HepG2 (cell line): ENCODE data around the gene CLEC9A. TPM values are rescaled to one million over a fixed set of nuclear protein-coding genes. Genes with fewer than 3 reads are reported as not detected.

Experiments
- ATAC-seq: fragments of 200-7000 bp; cut with Tn5 transposase; 3 replicates; pipeline ENCODE4 v1.9.1; 2020; ENCODE audit warnings: mild to moderate bottlenecking, moderate library complexity
- BruUV-seq: library from RNA; stranded (reverse); fragments of 400-500 nt; replicated peaks from 2 replicates; lab custom pipeline; 2021; lab: Mats Ljungman, UMichigan
- CTCF ChIA-PET: fragments of 300-600 bp; formaldehyde crosslinking; extraction: SDS; loops from one replicate; lab custom pipeline; 2021; ENCODE audit warnings: low total read pairs, inconsistent platforms, low intra/inter-chr PET ratio; lab: Yijun Ruan, JAX
- POLR2A ChIA-PET: fragments of 350-600 bp; sonication (Branson Sonifier 250); formaldehyde crosslinking; loops from one replicate; lab custom pipeline; 2020; ENCODE audit warnings: antibody characterized with exemption, inconsistent platforms; lab: Yijun Ruan, JAX
- DNase-seq: peaks from one replicate; pipeline ENCODE4 v3.0.0-alpha.2; 2015; ENCODE audit warnings: low spot score
- FAIRE-seq: peaks from 3 replicates; lab custom pipeline; 2011; peaks lifted over from hg19 to GRCh38; lab: Jason Lieb, UNC
- H2AFZ ChIP-seq: one replicate; pipeline ENCODE4 v1.6.1; 2011; ENCODE audit warnings: low read length, inconsistent platforms
- H3K27ac ChIP-seq: fragments of 300-600 bp; 3 replicates; pipeline ENCODE4 v1.8.0; 2011; ENCODE audit warnings: mixed run types, mild to moderate bottlenecking, mixed read lengths, low read length, inconsistent platforms; ENCODE audit not compliant: insufficient read depth; ENCODE audit errors: extremely low read length
- H3K27me3 ChIP-seq, 2 experiments: fragments of 200-600 bp in 1 of 2; 2 replicates in 1 of 2; 3 replicates in 1 of 2; pipeline versions ENCODE4 v1.6.0 to v1.8.0; 2011; ENCODE audit warnings: low read length in 2 of 2, mild to moderate bottlenecking in 2 of 2, moderate library complexity in 2 of 2, inconsistent platforms in 1 of 2; ENCODE audit not compliant: insufficient read depth in 2 of 2, control insufficient read depth in 1 of 2
- H3K36me3 ChIP-seq, 2 experiments: fragments of 200-600 bp in 1 of 2; replicated peaks in 1 of 2; 2 replicates in 1 of 2; 3 replicates in 1 of 2; pipeline versions ENCODE4 v1.5.1 to v1.8.0; 2011; ENCODE audit warnings: low read length in 2 of 2, inconsistent platforms in 1 of 2; ENCODE audit not compliant: insufficient read depth in 2 of 2, control insufficient read depth in 1 of 2
- H3K4me1 ChIP-seq: 2 replicates; pipeline ENCODE4 v1.5.1; 2012; ENCODE audit warnings: low read length, inconsistent platforms; ENCODE audit not compliant: insufficient read depth
- H3K4me2 ChIP-seq: 2 replicates; pipeline ENCODE4 v1.6.0; 2011; ENCODE audit warnings: low read depth, low read length, inconsistent platforms
- H3K4me3 ChIP-seq, 3 experiments: fragments of 200-600 bp in 1 of 3; sonication (generic), shearing (Covaris generic) in 1 of 3; replicated peaks in 1 of 3; 2 replicates each; pipeline ENCODE4 v1.5.1; 2011 to 2016; ENCODE audit warnings: low read length in 3 of 3, inconsistent platforms in 2 of 3, low read depth in 2 of 3, mild to moderate bottlenecking in 2 of 3, control low read depth in 1 of 3, mixed read lengths in 1 of 3; ENCODE audit not compliant: insufficient read depth in 1 of 3
- H3K79me2 ChIP-seq: one replicate; pipeline ENCODE4 v1.6.1; 2011; ENCODE audit warnings: low read length, inconsistent platforms; ENCODE audit not compliant: insufficient read depth
- H3K9ac ChIP-seq: 2 replicates; pipeline ENCODE4 v1.6.0; 2011; ENCODE audit warnings: mild to moderate bottlenecking, low read depth, low read length, inconsistent platforms; ENCODE audit not compliant: insufficient read depth
- H3K9me3 ChIP-seq: 2 replicates; pipeline ENCODE4 v1.5.1; 2012; ENCODE audit warnings: mild to moderate bottlenecking, low read length
- H4K20me1 ChIP-seq: 2 replicates; pipeline ENCODE4 v1.6.0; 2011; ENCODE audit warnings: inconsistent platforms, mild to moderate bottlenecking, low read length, moderate library complexity; ENCODE audit not compliant: insufficient read depth
- ARID3A ChIP-seq: IDR thresholded peaks from 2 replicates; pipeline ENCODE4 v1.6.1; 2012; ENCODE audit warnings: low read depth, low read length, improper control_type of control experiment
- IRF2 ChIP-seq: IDR thresholded peaks from 2 replicates; pipeline ENCODE4 v1.6.1; 2018; ENCODE audit warnings: missing genetic modification reagents, missing compliant biosample characterization
- JUND ChIP-seq: sonication (generic); formaldehyde crosslinking; IDR thresholded peaks from 2 replicates; pipeline ENCODE4 v1.8.0; 2022; ENCODE audit warnings: mild to moderate bottlenecking, missing genetic modification reagents
- POLR2AphosphoS5 ChIP-seq: IDR thresholded peaks from 2 replicates; pipeline ENCODE4 v1.6.1; 2012; ENCODE audit warnings: low read depth, low read length
- TERF1 ChIP-seq: sonication (generic); formaldehyde crosslinking; IDR thresholded peaks from 2 replicates; pipeline ENCODE4 v1.8.0; 2022; ENCODE audit warnings: mild to moderate bottlenecking, missing genetic modification reagents, moderate library complexity
- THAP11 ChIP-seq: IDR thresholded peaks from 2 replicates; pipeline ENCODE4 v1.6.1; 2016; ENCODE audit warnings: missing biosample characterization, missing genetic modification reagents
- ZBTB21 ChIP-seq: sonication (generic); formaldehyde crosslinking; IDR thresholded peaks from 2 replicates; pipeline ENCODE4 v1.4.0; 2020; ENCODE audit warnings: missing genetic modification reagents
- ZBTB7A ChIP-seq: sonication (generic); formaldehyde crosslinking; IDR thresholded peaks from 2 replicates; pipeline ENCODE4 v1.8.0; 2022; ENCODE audit warnings: mild to moderate bottlenecking, missing genetic modification reagents
- ZFY ChIP-seq: sonication (generic); formaldehyde crosslinking; IDR thresholded peaks from 2 replicates; pipeline ENCODE4 v1.4.0; 2020; ENCODE audit warnings: missing genetic modification reagents
- ZNF382 ChIP-seq: sonication (generic); formaldehyde crosslinking; IDR thresholded peaks from 2 replicates; pipeline ENCODE4 v1.5.0; 2020; ENCODE audit warnings: missing genetic modification reagents, mild to moderate bottlenecking, borderline replicate concordance
- WGBS: methylation state at CpG from one replicate; pipeline ENCODE4 v1.1.6; 2017; ENCODE audit warnings: low lambda C conversion rate; 5-methylcytosine and 5-hydroxymethylcytosine counted together
- in situ Hi-C: cut with HindIII; loops from 2 replicates; pipeline ENCODE4 v1.10.0; 2017; ENCODE audit warnings: low pct_unique_long_range_greater_than_20kb; ENCODE audit not compliant: extremely low pct_ligation_motif_present
- intact Hi-C: fragments of 100-400 bp; cut with micrococcal nuclease; formaldehyde crosslinking; loops from one replicate; pipeline ENCODE4 v1.10.0; 2022; ENCODE audit not compliant: unreplicated experiment
- polyA plus RNA-seq, 8 experiments: library from polyadenylated mRNA; depleted of rRNA in 3 of 8; stranded (reverse) in 7 of 8; unstranded in 1 of 8; fragments of >200 nt; fragmentation: Illumina TruSeq in 4 of 8; extraction: Trizol in 4 of 8; gene quantifications; 2 replicates each; pipeline versions ENCODE4 v1.2.1 to v1.2.3, GENCODE V29; 2011 to 2016; ENCODE audit warnings: low read depth in 4 of 8, missing spikeins in 1 of 8, mixed read lengths in 1 of 8; ENCODE audit not compliant: insufficient read depth in 1 of 8
- total RNA-seq, 5 experiments: library from RNA; depleted of rRNA; stranded (reverse); fragments of >200 nt; fragmentation: Illumina TruSeq; extraction: Trizol; gene quantifications; 2 replicates each; pipeline ENCODE4 v1.2.3, GENCODE V29; 2016; ENCODE audit warnings: low read depth in 1 of 5
- TF ChIP-seq, protein P1 (sequence below): sonication (generic); formaldehyde crosslinking; IDR thresholded peaks from 2 replicates; pipeline ENCODE4 v1.4.0; 2020; ENCODE audit warnings: missing genetic modification reagents, borderline replicate concordance

The CLEC9A gene
- total and polyA plus RNA-seq, 2 of the 13 experiments (the other 11 are each of a cell fraction or from before 2014, with no cell fraction given), result not detected

- no peaks in the 10 kb centered on the region for H3K9me3 ChIP-seq
- H3K4me2 ChIP-seq, result no peak overlapping the region
- no TSS peak for BruUV-seq
- ChIA-PET CTCF (no interaction called here), POLR2A (no interaction called here)
- WGBS, result 3% methylated on average over 6 of the region's 6 CpGs
- intact Hi-C loops, result no loop called here
- no peaks in the 10 kb centered on the region for H3K36me3 ChIP-seq
- DNase-seq, result no peak
- no peak overlapping the region for H3K27ac ChIP-seq
- H3K27me3 ChIP-seq, result peaks cover 0 to 3% of the 10 kb centered on the region in 2 experiments; a peak in 2 of 5 replicates
- H3K4me3 ChIP-seq, result no peak overlapping the region
- no peak for ATAC-seq
- H3K79me2 ChIP-seq, result no peaks in the 10 kb centered on the region
- no peaks in the 10 kb centered on the region for H3K4me1 ChIP-seq
- H3K9ac ChIP-seq, result no peak overlapping the region
- H2AFZ ChIP-seq, result no peak overlapping the region
- H4K20me1 ChIP-seq, result no peaks in the 10 kb centered on the region
- FAIRE-seq, result no peak
- in situ Hi-C loops, result no loop called here
- no peak for TF ChIP-seq ZBTB21 (CRISPR knock-in tag)
- no peak for TF ChIP-seq TERF1 (CRISPR knock-in tag)
- TF ChIP-seq THAP11 (CRISPR knock-in tag), result no peak
- TF ChIP-seq ZFY (CRISPR knock-in tag), result no peak
- TF ChIP-seq ZNF382 (CRISPR knock-in tag), result no peak
- TF ChIP-seq, protein P1, sequence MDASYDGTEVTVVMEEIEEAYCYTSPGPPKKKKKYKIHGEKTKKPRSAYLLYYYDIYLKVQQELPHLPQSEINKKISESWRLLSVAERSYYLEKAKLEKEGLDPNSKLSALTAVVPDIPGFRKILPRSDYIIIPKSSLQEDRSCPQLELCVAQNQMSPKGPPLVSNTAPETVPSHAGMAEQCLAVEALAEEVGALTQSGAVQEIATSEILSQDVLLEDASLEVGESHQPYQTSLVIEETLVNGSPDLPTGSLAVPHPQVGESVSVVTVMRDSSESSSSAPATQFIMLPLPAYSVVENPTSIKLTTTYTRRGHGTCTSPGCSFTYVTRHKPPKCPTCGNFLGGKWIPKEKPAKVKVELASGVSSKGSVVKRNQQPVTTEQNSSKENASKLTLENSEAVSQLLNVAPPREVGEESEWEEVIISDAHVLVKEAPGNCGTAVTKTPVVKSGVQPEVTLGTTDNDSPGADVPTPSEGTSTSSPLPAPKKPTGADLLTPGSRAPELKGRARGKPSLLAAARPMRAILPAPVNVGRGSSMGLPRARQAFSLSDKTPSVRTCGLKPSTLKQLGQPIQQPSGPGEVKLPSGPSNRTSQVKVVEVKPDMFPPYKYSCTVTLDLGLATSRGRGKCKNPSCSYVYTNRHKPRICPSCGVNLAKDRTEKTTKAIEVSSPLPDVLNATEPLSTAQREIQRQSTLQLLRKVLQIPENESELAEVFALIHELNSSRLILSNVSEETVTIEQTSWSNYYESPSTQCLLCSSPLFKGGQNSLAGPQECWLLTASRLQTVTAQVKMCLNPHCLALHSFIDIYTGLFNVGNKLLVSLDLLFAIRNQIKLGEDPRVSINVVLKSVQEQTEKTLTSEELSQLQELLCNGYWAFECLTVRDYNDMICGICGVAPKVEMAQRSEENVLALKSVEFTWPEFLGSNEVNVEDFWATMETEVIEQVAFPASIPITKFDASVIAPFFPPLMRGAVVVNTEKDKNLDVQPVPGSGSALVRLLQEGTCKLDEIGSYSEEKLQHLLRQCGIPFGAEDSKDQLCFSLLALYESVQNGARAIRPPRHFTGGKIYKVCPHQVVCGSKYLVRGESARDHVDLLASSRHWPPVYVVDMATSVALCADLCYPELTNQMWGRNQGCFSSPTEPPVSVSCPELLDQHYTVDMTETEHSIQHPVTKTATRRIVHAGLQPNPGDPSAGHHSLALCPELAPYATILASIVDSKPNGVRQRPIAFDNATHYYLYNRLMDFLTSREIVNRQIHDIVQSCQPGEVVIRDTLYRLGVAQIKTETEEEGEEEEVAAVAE (CRISPR knock-in tag), result no peak
- TF ChIP-seq IRF2 (CRISPR knock-in tag), result no peak
- TF ChIP-seq ZBTB7A (CRISPR knock-in tag), result no peak
- TF ChIP-seq POLR2AphosphoS5, result no peak
- TF ChIP-seq JUND (CRISPR knock-in tag), result no peak
- no peak for TF ChIP-seq ARID3A
Measured at GRCh38 chr12:10012630-10013330, 17.7 kb upstream of the CLEC9A start.
